H54 (cell line): Measurements from ENCODE around the gene FOXRED2.

Source experiments
- DNase-seq: peaks from one replicate; pipeline ENCODE4 v3.0.0; 2011; ENCODE audit warnings: low spot score, mixed read lengths; ENCODE audit not compliant: insufficient read length
- FAIRE-seq: peaks from 3 replicates; lab custom pipeline; 2011; peaks lifted over from hg19 to GRCh38; lab: Jason Lieb, UNC
- POLR2A ChIP-seq: IDR thresholded peaks from 2 replicates; pipeline ENCODE4 v1.6.1; 2011; ENCODE audit warnings: low read depth, mild to moderate bottlenecking, low read length

Gene FOXRED2

GRCh38 chr22:36505998-36506635 is 723 bp downstream of the FOXRED2 start:
- no peak for FAIRE-seq
- TF ChIP-seq POLR2A, result no peak
- no peak for DNase-seq

- TF ChIP-seq POLR2A, result no peak
- FAIRE-seq, result no peak
- no peak for DNase-seq
Observed at GRCh38 chr22:36497910-36498665, 8.8 kb downstream of the FOXRED2 start.

GRCh38 chr22:36493690-36494110 is 13.1 kb downstream of the FOXRED2 start:
- DNase-seq (no peak), FAIRE-seq (no peak)
- no peak for TF ChIP-seq POLR2A

- TF ChIP-seq POLR2A, result no peak
Observed at GRCh38 chr22:36492109-36492508, 14.7 kb downstream of the FOXRED2 start.

GRCh38 chr22:36491155-36491554 is 15.7 kb downstream of the FOXRED2 start:
- no peak for TF ChIP-seq POLR2A
- DNase-seq, result no peak
- FAIRE-seq, result no peak

More at GRCh38 chr22:36492109-36492508, 14.7 kb downstream of the FOXRED2 start:
- FAIRE-seq (no peak), DNase-seq (no peak)

- DNase-seq (no peak), FAIRE-seq (no peak)
- TF ChIP-seq POLR2A, result no peak
Observed at GRCh38 chr22:36486619-36487384, 20.0 kb downstream of the FOXRED2 start.

GRCh38 chr22:36481393-36482168 is 25.3 kb downstream of the FOXRED2 start, which contains the start of gene TXN2:
TXN2 (minus strand) TSS chr22:36481640; CDS start chr22:36480837, 803 bp downstream.
- FAIRE-seq, result no peak
- peak; percentile 71 for TF ChIP-seq POLR2A
- DNase-seq, result peak; percentile 63

GRCh38 chr22:36480941-36481392 is 25.9 kb downstream of the FOXRED2 start:
- no peak for FAIRE-seq
- no peak for DNase-seq
- no peak for TF ChIP-seq POLR2A

- no peak for DNase-seq
- TF ChIP-seq POLR2A, result no peak
- no peak for FAIRE-seq
Observed at GRCh38 chr22:36478966-36479365, 27.9 kb downstream of the FOXRED2 start.

- TF ChIP-seq POLR2A, result no peak
- DNase-seq (no peak), FAIRE-seq (no peak)
Observed at GRCh38 chr22:36475341-36475740, 31.5 kb downstream of the FOXRED2 start.

GRCh38 chr22:36472689-36473088 is 34.2 kb downstream of the FOXRED2 start:
- TF ChIP-seq POLR2A, result no peak
- FAIRE-seq (no peak), DNase-seq (no peak)

GRCh38 chr22:36471341-36471821 is 35.5 kb downstream of the FOXRED2 start:
- FAIRE-seq (no peak), DNase-seq (no peak)
- no peak for TF ChIP-seq POLR2A

- no peak for DNase-seq
- FAIRE-seq, result no peak
- TF ChIP-seq POLR2A, result no peak
Observed at GRCh38 chr22:36470994-36471331, 35.9 kb downstream of the FOXRED2 start.
